Astrocyte (in vitro differentiated cells and primary cell): ENCODE results near the gene CD200R1. TPM values are rescaled to one million over a fixed set of nuclear protein-coding genes. Genes with fewer than 3 reads are reported as not detected.

Experiments
- DNase-seq: peaks from one replicate; pipeline ENCODE4 v3.0.0-alpha.2; 2010; ENCODE audit warnings: low read depth
- FAIRE-seq: peaks from 2 replicates; lab custom pipeline; 2011; peaks lifted over from hg19 to GRCh38; lab: Jason Lieb, UNC
- H2AFZ ChIP-seq: 2 replicates; pipeline ENCODE4 v1.6.0; 2012; ENCODE audit warnings: low read depth, low read length, inconsistent platforms
- H3K27ac ChIP-seq: 2 replicates; pipeline ENCODE4 v1.5.1; 2011; ENCODE audit warnings: low read depth, low read length, inconsistent platforms
- H3K27me3 ChIP-seq: 2 replicates; pipeline ENCODE4 v1.6.0; 2011; ENCODE audit warnings: low read length, inconsistent platforms; ENCODE audit not compliant: insufficient read depth
- H3K36me3 ChIP-seq: 2 replicates; pipeline ENCODE4 v1.5.1; 2011; ENCODE audit warnings: low read length, inconsistent platforms; ENCODE audit not compliant: insufficient read depth
- H3K4me1 ChIP-seq: 2 replicates; pipeline ENCODE4 v1.5.1; 2011; ENCODE audit warnings: low read length, inconsistent platforms; ENCODE audit not compliant: insufficient read depth
- H3K4me2 ChIP-seq: 2 replicates; pipeline ENCODE4 v1.6.0; 2012; ENCODE audit warnings: low read length, inconsistent platforms
- H3K4me3 ChIP-seq: 2 replicates; pipeline ENCODE4 v1.5.1; 2011; ENCODE audit warnings: low read depth, mild to moderate bottlenecking, low read length, inconsistent platforms; ENCODE audit not compliant: insufficient read depth
- H3K79me2 ChIP-seq: 2 replicates; pipeline ENCODE4 v1.6.0; 2012; ENCODE audit warnings: mild to moderate bottlenecking, low read length, inconsistent platforms; ENCODE audit not compliant: insufficient read depth
- H3K9ac ChIP-seq: 2 replicates; pipeline ENCODE4 v1.6.0; 2012; ENCODE audit warnings: mild to moderate bottlenecking, low read length, inconsistent platforms
- H3K9me3 ChIP-seq: 2 replicates; pipeline ENCODE4 v1.5.1; 2012; ENCODE audit warnings: low read depth, mild to moderate bottlenecking, low read length, inconsistent platforms; ENCODE audit not compliant: insufficient read depth
- H4K20me1 ChIP-seq: 2 replicates; pipeline ENCODE4 v1.6.0; 2012; ENCODE audit warnings: low read length, inconsistent platforms; ENCODE audit not compliant: insufficient read depth
- H3K27ac Mint-ChIP-seq: one replicate; pipeline ENCODE4 v1.8.0; 2021; ENCODE audit warnings: mild to moderate bottlenecking, mixed read lengths; ENCODE audit not compliant: unreplicated experiment
- H3K27me3 Mint-ChIP-seq: one replicate; pipeline ENCODE4 v1.8.0; 2021; ENCODE audit warnings: low read depth, mixed read lengths; ENCODE audit not compliant: unreplicated experiment
- H3K36me3 Mint-ChIP-seq: one replicate; pipeline ENCODE4 v1.8.0; 2021; ENCODE audit warnings: low read depth, mixed read lengths; ENCODE audit not compliant: unreplicated experiment
- H3K4me1 Mint-ChIP-seq: one replicate; pipeline ENCODE4 v1.8.0; 2021; ENCODE audit warnings: low read depth, mixed read lengths; ENCODE audit not compliant: unreplicated experiment
- H3K4me3 Mint-ChIP-seq: one replicate; pipeline ENCODE4 v1.8.0; 2021; ENCODE audit warnings: mild to moderate bottlenecking, moderate library complexity, mixed read lengths; ENCODE audit not compliant: unreplicated experiment
- H3K9me3 Mint-ChIP-seq: one replicate; pipeline ENCODE4 v1.8.0; 2021; ENCODE audit warnings: mild to moderate bottlenecking, mixed read lengths; ENCODE audit not compliant: unreplicated experiment
- EZH2 ChIP-seq: IDR thresholded peaks from 2 replicates; pipeline ENCODE4 v1.6.1; 2012; ENCODE audit warnings: mild to moderate bottlenecking, low read length, inconsistent platforms; ENCODE audit not compliant: insufficient read depth
- total RNA-seq: library from RNA; stranded (reverse); gene quantifications from 2 replicates; pipeline ENCODE4 v1.2.1, GENCODE V29; 2021
- TF ChIP-seq, protein P1 (sequence below): IDR thresholded peaks from 2 replicates; pipeline ENCODE4 v1.5.1; 2011; ENCODE audit warnings: low read depth, mild to moderate bottlenecking, inconsistent platforms, low read length, moderate library complexity; ENCODE audit not compliant: insufficient read depth

Gene CD200R1
- total RNA-seq, 1 donor from 2014 or later: 0.39 TPM

DNA sequence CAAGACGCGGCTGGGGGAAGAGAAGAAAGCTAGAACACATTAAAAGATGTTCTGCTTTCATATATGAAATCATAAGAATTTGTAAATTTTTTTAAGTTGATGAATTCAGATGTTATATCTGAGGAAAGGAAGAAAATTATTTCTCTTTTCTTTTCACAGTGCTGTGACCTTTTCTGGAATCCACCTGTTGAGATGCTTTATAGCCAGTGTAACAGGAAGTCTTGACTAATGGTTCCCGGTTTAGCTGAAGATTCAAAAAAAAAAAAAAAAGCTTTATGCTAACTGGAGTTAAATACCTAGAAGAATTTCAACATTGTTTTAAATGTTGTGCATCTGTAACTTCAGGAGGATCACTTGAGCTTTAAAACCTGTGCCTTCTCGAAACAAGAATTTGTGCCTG, 25.8 kb upstream of the CD200R1 start:
- H3K36me3 Mint-ChIP-seq: peaks cover 7% of the 10 kb centered on the region
- Histone ChIP-seq H3K4me2 (no peak overlapping the region), H2AFZ (no peak overlapping the region), H4K20me1 (peaks cover 5% of the 10 kb centered on the region), H3K27ac (no peak overlapping the region), H3K9me3 (no peaks in the 10 kb centered on the region), H3K9ac (no peak overlapping the region), H3K36me3 (peaks cover 52% of the 10 kb centered on the region), H3K79me2 (peaks cover 21% of the 10 kb centered on the region), H3K27me3 (no peaks in the 10 kb centered on the region), H3K4me1 (no peaks in the 10 kb centered on the region), H3K4me3 (no peak overlapping the region)
- H3K4me1 Mint-ChIP-seq: no peaks in the 10 kb centered on the region
- TF ChIP-seq, protein P1, sequence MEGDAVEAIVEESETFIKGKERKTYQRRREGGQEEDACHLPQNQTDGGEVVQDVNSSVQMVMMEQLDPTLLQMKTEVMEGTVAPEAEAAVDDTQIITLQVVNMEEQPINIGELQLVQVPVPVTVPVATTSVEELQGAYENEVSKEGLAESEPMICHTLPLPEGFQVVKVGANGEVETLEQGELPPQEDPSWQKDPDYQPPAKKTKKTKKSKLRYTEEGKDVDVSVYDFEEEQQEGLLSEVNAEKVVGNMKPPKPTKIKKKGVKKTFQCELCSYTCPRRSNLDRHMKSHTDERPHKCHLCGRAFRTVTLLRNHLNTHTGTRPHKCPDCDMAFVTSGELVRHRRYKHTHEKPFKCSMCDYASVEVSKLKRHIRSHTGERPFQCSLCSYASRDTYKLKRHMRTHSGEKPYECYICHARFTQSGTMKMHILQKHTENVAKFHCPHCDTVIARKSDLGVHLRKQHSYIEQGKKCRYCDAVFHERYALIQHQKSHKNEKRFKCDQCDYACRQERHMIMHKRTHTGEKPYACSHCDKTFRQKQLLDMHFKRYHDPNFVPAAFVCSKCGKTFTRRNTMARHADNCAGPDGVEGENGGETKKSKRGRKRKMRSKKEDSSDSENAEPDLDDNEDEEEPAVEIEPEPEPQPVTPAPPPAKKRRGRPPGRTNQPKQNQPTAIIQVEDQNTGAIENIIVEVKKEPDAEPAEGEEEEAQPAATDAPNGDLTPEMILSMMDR: no peak
- TF ChIP-seq EZH2: no peak
- no peak overlapping the region for H3K27ac Mint-ChIP-seq
- no peaks in the 10 kb centered on the region for H3K9me3 Mint-ChIP-seq
- no peak overlapping the region for H3K4me3 Mint-ChIP-seq
- H3K27me3 Mint-ChIP-seq: no peaks in the 10 kb centered on the region
- DNase-seq: no peak
- FAIRE-seq: no peak

DNA sequence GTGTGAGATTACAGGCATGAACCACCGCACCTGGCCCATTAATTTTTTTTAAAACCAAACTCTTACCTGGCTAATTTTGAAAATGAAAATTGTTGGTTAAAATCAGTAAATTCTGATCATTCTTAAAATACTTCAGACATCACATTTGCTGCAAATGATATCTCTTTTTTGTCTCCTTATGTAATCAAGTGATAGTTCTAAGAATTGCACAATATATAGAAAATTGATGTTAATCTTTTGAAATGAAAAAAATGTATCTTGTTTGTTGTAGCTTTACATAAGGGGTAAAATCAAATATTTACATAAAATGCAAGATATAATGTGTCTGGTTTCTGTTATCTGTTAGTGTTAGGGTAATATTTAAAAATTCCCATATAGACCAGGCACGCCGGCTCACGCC, 20.9 kb upstream of the CD200R1 start:
- H3K4me3 ChIP-seq: no peak overlapping the region
- Mint-ChIP-seq H3K4me1 (peaks cover 9% of the 10 kb centered on the region), H3K27me3 (no peaks in the 10 kb centered on the region), H3K27ac (no peak overlapping the region), H3K9me3 (no peaks in the 10 kb centered on the region), H3K36me3 (peaks cover 7% of the 10 kb centered on the region), H3K4me3 (no peak overlapping the region)
- peaks cover 31% of the 10 kb centered on the region for H3K79me2 ChIP-seq
- H3K9me3 ChIP-seq: no peaks in the 10 kb centered on the region
- no peak overlapping the region for H3K27ac ChIP-seq
- FAIRE-seq (no peak), DNase-seq (no peak)
- H3K36me3 ChIP-seq: peaks cover 19% of the 10 kb centered on the region
- no peaks in the 10 kb centered on the region for H3K27me3 ChIP-seq
- no peaks in the 10 kb centered on the region for H4K20me1 ChIP-seq
- H2AFZ ChIP-seq: no peak overlapping the region
- TF ChIP-seq, protein P1: no peak
- TF ChIP-seq EZH2: no peak
- H3K9ac ChIP-seq: no peak overlapping the region
- H3K4me1 ChIP-seq: peaks cover 8% of the 10 kb centered on the region
- H3K4me2 ChIP-seq: no peak overlapping the region

DNA sequence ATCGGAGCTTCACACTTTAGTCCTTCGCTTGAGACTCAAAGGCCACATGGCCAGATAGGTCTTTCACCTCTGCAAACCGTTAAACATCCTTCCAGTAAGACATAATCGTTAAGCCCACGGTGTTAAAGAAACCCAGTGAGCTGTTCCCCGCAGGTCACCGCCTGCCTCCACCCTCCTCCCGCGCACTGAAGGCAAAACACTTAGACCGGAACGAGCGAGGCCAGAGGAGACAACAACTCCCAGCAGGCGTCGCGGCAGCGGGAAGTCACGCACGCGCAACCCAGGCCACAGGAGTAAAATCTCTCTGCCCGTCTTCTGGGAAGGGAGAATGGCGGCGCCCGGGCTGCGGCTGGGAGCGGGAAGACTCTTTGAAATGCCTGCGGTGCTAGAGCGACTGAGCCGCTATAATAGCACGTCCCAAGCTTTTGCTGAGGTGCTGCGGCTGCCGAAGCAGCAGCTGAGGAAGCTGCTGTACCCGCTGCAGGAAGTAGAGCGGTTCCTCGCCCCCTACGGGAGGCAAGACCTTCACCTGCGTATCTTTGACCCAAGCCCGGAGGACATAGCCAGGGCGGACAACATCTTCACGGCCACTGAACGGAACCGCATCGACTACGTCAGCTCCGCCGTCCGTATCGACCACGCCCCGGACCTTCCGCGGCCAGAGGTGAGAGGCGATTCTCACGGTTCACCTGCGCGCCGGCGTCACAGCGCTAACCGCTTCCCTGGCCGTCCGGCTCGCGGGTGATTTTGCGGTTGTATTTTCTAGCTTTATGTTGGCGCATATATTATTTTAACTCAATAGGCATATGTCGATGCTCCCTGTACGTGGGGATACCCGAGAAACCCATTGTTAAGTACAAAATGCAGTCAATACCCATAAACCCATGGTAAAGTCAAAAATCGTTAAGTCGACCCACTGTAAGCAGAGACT, 16.0 kb upstream of the CD200R1 start, which contains the start of gene GTPBP8:
Gene GTPBP8 (plus strand): TSS at position 313 of the 931 bp plus-strand sequence. CDS start 16 bp downstream, at position 329.
- peaks cover 9% of the 10 kb centered on the region for H3K4me1 Mint-ChIP-seq
- Histone ChIP-seq H3K27me3 (no peaks in the 10 kb centered on the region), H4K20me1 (no peaks in the 10 kb centered on the region), H3K4me1 (peaks cover 11% of the 10 kb centered on the region), H3K9ac (peak within 1 kb of the TSS; percentile 93), H3K4me3 (peak within 1 kb of the TSS; percentile 99), H3K79me2 (peaks cover 31% of the 10 kb centered on the region), H3K4me2 (peak within 1 kb of the TSS; percentile 89), H3K36me3 (no peaks in the 10 kb centered on the region), H2AFZ (peak within 1 kb of the TSS; percentile 99), H3K9me3 (no peaks in the 10 kb centered on the region), H3K27ac (peak within 1 kb of the TSS; percentile 89)
- H3K36me3 Mint-ChIP-seq: peaks cover 2% of the 10 kb centered on the region
- TF ChIP-seq EZH2: no peak
- TF ChIP-seq, protein P1: no peak
- peak within 1 kb of the TSS; percentile 94 for H3K4me3 Mint-ChIP-seq
- no peaks in the 10 kb centered on the region for H3K9me3 Mint-ChIP-seq
- DNase-seq (peak; percentile 79), FAIRE-seq (peak; percentile 34)
- no peaks in the 10 kb centered on the region for H3K27me3 Mint-ChIP-seq
- H3K27ac Mint-ChIP-seq: peak within 1 kb of the TSS; percentile 96
